Omental fat pad (tissue), 4 donors: ENCODE results near the gene TDP1. TPM values are rescaled to one million over a fixed set of nuclear protein-coding genes. Genes with fewer than 3 reads are reported as not detected.
A peak's percentile ranks its signal among the peaks of the same experiment; 100 is the strongest.

Experiments used
- ATAC-seq: fragments of 150-250 bp; one replicate; pipeline ENCODE4 v1.9.1; 2016; ENCODE audit warnings: mild to moderate bottlenecking, moderate library complexity; ENCODE audit not compliant: low FRiP score
- DNase-seq: peaks from one replicate; pipeline ENCODE4 v3.0.0-alpha.2; 2019; ENCODE audit warnings: low spot score
- total RNA-seq, 4 donors: library from RNA; depleted of rRNA; stranded (reverse); fragments of >200 nt; gene quantifications; one replicate each; pipeline ENCODE4 v1.1.0, GENCODE V29; 2016
- TF ChIP-seq, protein P1 (sequence below), 3 donors: fragments of 450-650 bp; IDR thresholded peaks; one replicate each; pipeline ENCODE4 v1.5.1; 2016 to 2017; ENCODE audit warnings: antibody characterized with exemption in 3 of 3, mild to moderate bottlenecking in 3 of 3, moderate library complexity in 2 of 3

TDP1 gene
- total RNA-seq, 4 donors from 2014 or later, result 10.2 to 14.2 (median 12.9) TPM

DNA sequence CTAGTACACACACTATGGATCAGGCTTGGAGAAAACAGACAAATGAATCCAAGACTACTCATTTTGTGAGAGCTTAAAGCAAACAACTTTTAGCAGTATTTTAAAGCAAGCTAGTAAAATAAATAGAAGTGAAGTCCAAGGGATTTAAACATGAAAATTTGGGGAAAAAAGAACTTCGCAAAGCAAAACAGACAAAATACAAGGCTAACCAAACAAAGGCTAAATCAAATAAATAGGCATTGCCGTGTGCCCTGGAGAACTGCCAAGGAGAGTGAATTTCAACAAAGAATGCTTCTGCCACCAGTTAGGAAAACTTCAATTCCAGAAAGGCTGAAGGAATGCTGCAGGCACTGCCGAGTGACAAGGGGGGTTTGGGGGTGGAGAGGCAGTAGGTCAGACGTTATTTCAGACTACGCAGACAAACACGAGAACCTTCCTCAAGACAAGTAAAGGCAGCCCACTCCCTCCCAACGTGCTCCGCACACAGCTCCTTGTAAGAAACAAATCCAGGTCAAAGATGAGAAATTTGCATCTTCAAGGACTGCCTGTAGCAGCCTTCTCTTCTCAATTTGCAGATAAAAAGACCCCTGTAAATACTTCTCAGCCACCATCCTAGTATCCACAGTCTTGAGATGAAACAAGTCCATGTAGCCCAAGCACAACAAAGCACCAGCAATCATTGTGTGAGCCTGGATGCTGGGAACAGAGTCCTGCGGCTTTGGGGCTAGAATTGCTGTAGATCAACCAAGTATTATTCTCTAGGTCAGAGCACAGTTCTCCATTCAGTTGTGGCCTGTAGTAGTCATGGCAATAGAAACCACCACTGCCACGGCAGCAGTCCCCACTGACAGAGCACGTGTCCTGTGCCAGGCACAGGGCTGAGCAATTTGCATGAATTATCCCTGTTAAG lies 44.5 kb upstream of the TDP1 start:
- ATAC-seq, result no peak
- TF ChIP-seq, protein P1, sequence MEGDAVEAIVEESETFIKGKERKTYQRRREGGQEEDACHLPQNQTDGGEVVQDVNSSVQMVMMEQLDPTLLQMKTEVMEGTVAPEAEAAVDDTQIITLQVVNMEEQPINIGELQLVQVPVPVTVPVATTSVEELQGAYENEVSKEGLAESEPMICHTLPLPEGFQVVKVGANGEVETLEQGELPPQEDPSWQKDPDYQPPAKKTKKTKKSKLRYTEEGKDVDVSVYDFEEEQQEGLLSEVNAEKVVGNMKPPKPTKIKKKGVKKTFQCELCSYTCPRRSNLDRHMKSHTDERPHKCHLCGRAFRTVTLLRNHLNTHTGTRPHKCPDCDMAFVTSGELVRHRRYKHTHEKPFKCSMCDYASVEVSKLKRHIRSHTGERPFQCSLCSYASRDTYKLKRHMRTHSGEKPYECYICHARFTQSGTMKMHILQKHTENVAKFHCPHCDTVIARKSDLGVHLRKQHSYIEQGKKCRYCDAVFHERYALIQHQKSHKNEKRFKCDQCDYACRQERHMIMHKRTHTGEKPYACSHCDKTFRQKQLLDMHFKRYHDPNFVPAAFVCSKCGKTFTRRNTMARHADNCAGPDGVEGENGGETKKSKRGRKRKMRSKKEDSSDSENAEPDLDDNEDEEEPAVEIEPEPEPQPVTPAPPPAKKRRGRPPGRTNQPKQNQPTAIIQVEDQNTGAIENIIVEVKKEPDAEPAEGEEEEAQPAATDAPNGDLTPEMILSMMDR (IDR thresholded peaks at IDR 0.05), result no peak
- DNase-seq, result no peak

DNA sequence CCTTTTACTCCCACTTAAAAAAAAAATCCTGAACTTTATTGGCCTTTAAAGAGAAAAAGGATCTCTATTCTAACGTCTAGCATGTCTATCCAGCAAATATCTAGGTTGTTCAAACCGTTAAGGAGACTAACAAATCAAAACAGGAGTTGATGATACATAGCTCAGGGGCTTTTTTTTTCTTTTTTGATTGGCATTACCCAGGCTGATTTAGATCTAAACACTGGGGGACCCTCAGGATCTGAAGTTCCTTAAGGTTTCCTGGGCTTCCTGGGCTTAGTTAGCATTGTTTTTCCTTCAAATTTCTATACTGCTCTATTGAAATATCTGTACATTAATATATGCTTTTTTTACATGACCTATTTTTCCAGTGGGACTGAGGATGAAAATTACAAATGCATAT lies 43.5 kb upstream of the TDP1 start:
- ATAC-seq (no peak), DNase-seq (no peak)
- TF ChIP-seq, protein P1 (IDR thresholded peaks at IDR 0.05), result no peak

DNA sequence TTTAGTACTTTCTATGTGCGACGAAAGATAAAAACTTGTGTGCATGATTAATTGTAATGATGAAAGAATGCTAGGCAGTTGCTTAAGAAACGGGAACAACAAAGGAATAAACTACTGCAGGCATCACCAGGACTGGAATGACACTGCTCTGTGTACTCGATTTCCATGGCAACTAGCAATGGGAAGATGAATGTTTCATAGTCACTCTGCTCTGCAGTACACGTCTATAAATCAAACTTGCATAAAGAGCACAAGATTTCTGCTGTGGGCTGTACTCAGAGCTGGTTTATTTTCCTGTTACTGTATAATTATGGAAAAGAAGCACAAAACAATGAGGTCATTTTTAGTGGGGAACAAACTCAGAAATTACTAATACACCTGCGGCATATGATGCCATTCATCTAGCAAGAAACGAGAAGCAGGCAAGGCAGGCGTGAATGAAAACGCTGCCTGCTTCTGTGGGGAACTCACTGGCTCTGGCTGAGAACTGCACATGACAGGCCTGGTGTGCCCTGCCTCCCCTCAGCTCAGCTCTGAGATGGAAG lies 43.0 kb upstream of the TDP1 start:
- TF ChIP-seq, protein P1 (IDR thresholded peaks at IDR 0.05), result no peak
- DNase-seq (no peak), ATAC-seq (peak; percentile 98)

DNA sequence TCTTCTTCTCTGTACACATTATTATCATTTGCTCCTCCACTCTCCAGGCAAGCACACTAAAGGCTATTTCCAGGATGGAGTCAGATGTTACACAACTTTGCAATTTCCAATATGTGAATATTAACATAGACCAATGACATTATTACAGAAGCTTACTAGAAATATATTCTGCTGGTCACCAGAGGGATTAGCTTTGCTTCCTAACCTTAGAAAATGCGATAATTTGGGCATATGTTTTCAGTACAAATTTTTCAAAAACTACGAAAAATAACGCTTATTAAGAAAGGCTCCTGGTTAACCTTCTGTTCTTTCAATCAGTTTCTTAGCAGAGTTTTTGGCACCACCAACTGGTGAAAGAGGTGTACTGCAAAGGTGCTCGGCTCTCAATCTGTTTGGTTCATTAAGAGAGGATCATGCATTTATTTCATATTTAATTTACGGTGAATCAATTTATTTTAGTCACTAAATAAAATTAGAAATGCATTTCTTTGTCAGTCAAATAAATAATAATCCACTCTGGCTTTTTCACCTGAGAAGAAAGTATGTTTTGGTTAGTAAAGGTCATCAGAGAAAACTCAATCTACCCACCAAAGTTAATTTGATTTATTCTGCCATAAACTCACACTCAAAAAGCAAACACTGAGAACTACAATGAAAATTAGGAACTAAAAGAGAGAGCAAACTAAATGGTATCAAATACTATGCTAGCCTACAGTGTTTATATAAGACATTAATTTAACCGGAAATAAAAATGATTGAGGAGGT lies 40.4 kb upstream of the TDP1 start:
- DNase-seq (no peak), ATAC-seq (peak; percentile 47)
- TF ChIP-seq, protein P1 (IDR thresholded peaks at IDR 0.05), result peak in 2 of 3 donors; percentile 57 to 87

DNA sequence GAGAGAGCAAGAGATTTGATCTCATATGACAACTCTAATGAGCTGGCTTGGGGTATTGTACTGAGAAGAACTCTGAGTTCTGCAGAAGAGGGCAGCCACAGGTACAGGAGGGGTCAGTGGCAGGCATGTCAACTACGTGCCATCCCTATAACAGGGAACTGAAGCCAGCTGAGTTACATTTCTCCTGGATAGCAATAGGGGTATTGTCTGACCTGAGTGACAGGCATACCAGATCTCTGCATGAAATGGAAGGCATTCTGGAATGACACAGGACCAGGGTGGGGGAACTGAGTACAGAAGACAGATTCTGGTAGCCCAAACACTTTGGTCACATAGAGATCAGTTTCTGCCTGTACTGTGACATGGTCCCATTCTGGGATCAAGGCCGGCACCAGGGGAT lies 37.0 kb upstream of the TDP1 start:
- TF ChIP-seq, protein P1 (IDR thresholded peaks at IDR 0.05), result no peak
- DNase-seq, result no peak
- no peak for ATAC-seq

DNA sequence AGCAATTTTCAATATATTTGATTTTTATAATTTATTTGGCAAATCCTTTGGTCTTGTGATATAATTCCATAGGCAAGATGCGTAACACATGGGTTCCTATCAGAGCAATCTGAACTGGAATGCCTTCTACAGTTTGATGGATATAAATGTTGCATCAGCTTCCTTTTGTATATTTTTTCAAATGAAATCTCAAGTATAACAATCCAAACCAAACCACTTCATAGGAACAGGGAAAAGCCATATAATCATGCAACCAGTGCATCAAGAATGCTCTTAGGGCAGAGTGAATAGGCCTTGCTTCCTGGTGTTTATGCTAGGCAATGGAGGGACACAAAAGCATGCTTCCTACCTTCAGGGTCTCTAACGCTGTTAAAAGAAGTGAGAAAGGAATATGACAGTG lies 35.7 kb upstream of the TDP1 start:
- ATAC-seq (no peak), DNase-seq (no peak)
- TF ChIP-seq, protein P1 (IDR thresholded peaks at IDR 0.05), result no peak
